Heart right ventricle (tissue), 16 donors: ENCODE data around the gene NDUFB8. TPM values are rescaled to one million over a fixed set of nuclear protein-coding genes. Genes with fewer than 3 reads are reported as not detected.
A peak's percentile ranks its signal among the peaks of the same experiment; 100 is the strongest.

ENCODE experiments used
- ATAC-seq, 8 donors: fragments of 200-7000 bp; cut with Tn5 transposase; one replicate each; pipeline ENCODE4 v1.9.1; 2020; ENCODE audit warnings: mild to moderate bottlenecking in 8 of 8, moderate library complexity in 8 of 8, moderate number of reproducible peaks in 1 of 8
- DNase-seq, 2 donors: peaks; one replicate each; pipeline ENCODE4 v3.0.0-alpha.2; 2020
- H3K27ac ChIP-seq, 10 donors: fragments of 200-600 bp; sonication (generic) in 2 of 10; one replicate each; pipeline versions ENCODE4 v1.5.0 to v1.8.0; 2020 to 2022; ENCODE audit warnings: mild to moderate bottlenecking in 3 of 10
- H3K27me3 ChIP-seq, 7 donors: fragments of 200-600 bp; one replicate each; pipeline ENCODE4 v1.8.0; 2021 to 2022; ENCODE audit warnings: mild to moderate bottlenecking in 2 of 7
- H3K36me3 ChIP-seq, 9 donors: fragments of 200-600 bp; sonication (generic) in 1 of 9; one replicate each; pipeline versions ENCODE4 v1.5.0 to v1.8.0; 2020 to 2022; ENCODE audit warnings: mild to moderate bottlenecking in 2 of 9
- H3K4me1 ChIP-seq, 9 donors: fragments of 200-600 bp; sonication (generic) in 1 of 9; one replicate each; pipeline versions ENCODE4 v1.5.0 to v1.8.0; 2020 to 2022; ENCODE audit warnings: mild to moderate bottlenecking in 4 of 9
- H3K4me3 ChIP-seq, 10 donors: fragments of 200-600 bp; sonication (generic) in 2 of 10; one replicate each; pipeline versions ENCODE4 v1.5.0 to v1.8.0; 2020 to 2022; ENCODE audit warnings: mild to moderate bottlenecking in 7 of 10, moderate library complexity in 2 of 10
- H3K9me3 ChIP-seq, 11 donors: fragments of 200-600 bp in 10 of 11; sonication (generic) in 2 of 11; one replicate each; pipeline versions ENCODE4 v1.5.0 to v1.8.0; 2013 to 2022; ENCODE audit warnings: mild to moderate bottlenecking in 2 of 11, control low read depth in 1 of 11, moderate library complexity in 1 of 11
- CTCF ChIP-seq, 9 donors: fragments of 200-600 bp; sonication (generic) in 2 of 9; IDR thresholded peaks; one replicate each; pipeline versions ENCODE4 v1.5.0 to v1.8.0; 2021 to 2022; ENCODE audit warnings: antibody characterized with exemption in 9 of 9, mild to moderate bottlenecking in 5 of 9, moderate library complexity in 1 of 9
- WGBS, 2 donors: extraction: QIAGEN DNeasy Blood & Tissue Kit; methylation state at CpG; one replicate each; pipeline ENCODE4 v1.1.7; 2013; ENCODE audit warnings: inconsistent platforms in 1 of 2; 5-methylcytosine and 5-hydroxymethylcytosine counted together
- intact Hi-C, 10 donors: fragments of 100-400 bp; cut with DNase I; formaldehyde crosslinking; loops; one replicate each; pipeline versions ENCODE4 v1.11.1 to v1.14.2; 2022
- polyA plus RNA-seq, 2 donors: library from polyadenylated mRNA; stranded (reverse); fragments of 200-250 nt; gene quantifications; one replicate each; pipeline ENCODE4 v1.2.3, GENCODE V29; 2013
- total RNA-seq, 10 donors: library from RNA; stranded (reverse); fragmentation: NEBNext Ultra II Directional in 3 of 10; extraction: Animal tissue kit (Norgen Biotek cat#: 25700) in 3 of 10; gene quantifications; one replicate each; pipeline versions ENCODE4 v1.2.1 to v1.2.4, GENCODE V29; 2021 to 2023
- donor health status: Arrhythmogenic right ventricular cardiomyopathy.
- donor health status: ischemic (EF 13 %, LVEDD 7.1; RV severe dilation, severe dysfunction).
- donor health status: healthy with polysubstance abuse.
- donor health status: DM: no; HTN: yes; CAD: no.
- donor health status: DM: no; HTN: no; CAD: no.
- donor health status: ischemic (EF 25% LVEDD 6.9; RV normal size, moderate dysfunction).
- donor health status: ischemic (EF 25% LVEDD 5.7; RV mildly dilated, moderate dysfunction).
- donor health status: healthy.
- donor health status: DM: yes; HTN: yes; CAD: no.
- donor health status: Ischemic cardiomyopathy.
- donor health status: ischemic (EF 35%, LVEDD 5.7; RV mildly dilated, moderate dysfunction).
- donor health status: nonischemic (EF 11% LVEDD 7.7; RV severe dilation, severe dysfunction).
- donor health status: DM: yes; HTN: yes; CAD: no.
- donor health status: PGD.
- donor health status: ischemic (EF 29% LVEDD 5.4; RV normal size, mild dysfunction).
- donor health status: nonischemic (EF 23%, LVEDD 6.1; RV moderate dilation, normal function).

NDUFB8 gene
- total and polyA plus RNA-seq, 12 donors = 321 to 915 (median 435) TPM

- Histone ChIP-seq H3K27ac (peak overlapping the region in 1 of 10 donors; percentile 57), H3K36me3 (peaks cover 0 to 81% (median 6%) of the 10 kb centered on the region in 9 donors), H3K4me1 (peaks cover 0 to 35% (median 0%) of the 10 kb centered on the region in 9 donors), H3K4me3 (no peak overlapping the region), H3K27me3 (no peaks in the 10 kb centered on the region), H3K9me3 (no peaks in the 10 kb centered on the region)
- intact Hi-C loops = loop anchor here in 4 of 10 donors (10.0 kb wide), 3 partner anchors 76 to 176 kb away; partner anchors contain the start of genes PKD2L1 (in 2 of the 4) and SCD (in 1 of the 4)
- peak in 3 of 8 donors; percentile 11 to 38 (median 25) for ATAC-seq
- DNase-seq = no peak
- WGBS, 2 donors = 88 to 91% methylated on average over 7 of the region's 7 CpGs
- no peak for TF ChIP-seq CTCF (IDR thresholded peaks at IDR 0.05)
These were observed 18.9 kb downstream of the NDUFB8 start for GRCh38 chr10:100510533-100511308.

GRCh38 chr10:100509241-100509840 is 20.3 kb downstream of the NDUFB8 start:
- intact Hi-C loops = loop anchor here in 1 of 10 donors (10.0 kb wide), 1 partner anchor 75 kb away; no protein-coding TSS in a partner anchor
- WGBS, 2 donors = 55 to 69% methylated on average over 8 of the region's 8 CpGs
- no peaks in the 10 kb centered on the region for H3K27me3 ChIP-seq
- peak overlapping the region in 1 of 10 donors; percentile 57 for H3K27ac ChIP-seq
- H3K9me3 ChIP-seq = no peaks in the 10 kb centered on the region
- H3K36me3 ChIP-seq = peaks cover 0 to 81% (median 13%) of the 10 kb centered on the region in 9 donors
- no peak overlapping the region for H3K4me3 ChIP-seq
- DNase-seq (no peak), ATAC-seq (no peak)
- peaks cover 0 to 35% (median 0%) of the 10 kb centered on the region in 9 donors for H3K4me1 ChIP-seq
- TF ChIP-seq CTCF (IDR thresholded peaks at IDR 0.05) = no peak

GRCh38 chr10:100508691-100509150 is 20.9 kb downstream of the NDUFB8 start:
- H3K9me3 ChIP-seq = no peaks in the 10 kb centered on the region
- H3K4me1 ChIP-seq = peaks cover 0 to 35% (median 0%) of the 10 kb centered on the region in 9 donors
- ATAC-seq (peak in 1 of 8 donors; percentile 16), DNase-seq (no peak)
- peak in 5 of 9 donors; percentile 17 to 52 (median 29) for TF ChIP-seq CTCF (IDR thresholded peaks at IDR 0.05)
- WGBS, 2 donors = 58 to 60% methylated on average over 3 of the region's 3 CpGs
- H3K27me3 ChIP-seq = no peaks in the 10 kb centered on the region
- H3K36me3 ChIP-seq = peaks cover 0 to 87% (median 13%) of the 10 kb centered on the region in 9 donors
- peak overlapping the region in 1 of 10 donors; percentile 57 for H3K27ac ChIP-seq
- intact Hi-C loops = loop anchor here in 1 of 10 donors (10.0 kb wide), 1 partner anchor 74 kb away; no protein-coding TSS in a partner anchor
- no peak overlapping the region for H3K4me3 ChIP-seq

GRCh38 chr10:100508266-100508665 is 21.4 kb downstream of the NDUFB8 start:
- H3K27ac ChIP-seq = peak overlapping the region in 1 of 10 donors; percentile 57
- H3K36me3 ChIP-seq = peaks cover 0 to 91% (median 13%) of the 10 kb centered on the region in 9 donors
- no peaks in the 10 kb centered on the region for H3K27me3 ChIP-seq
- TF ChIP-seq CTCF (IDR thresholded peaks at IDR 0.05) = no peak
- no peaks in the 10 kb centered on the region for H3K9me3 ChIP-seq
- peaks cover 0 to 35% (median 0%) of the 10 kb centered on the region in 9 donors for H3K4me1 ChIP-seq
- 79 to 81% methylated on average over 1 of the region's 1 CpG for WGBS, 2 donors
- intact Hi-C loops = loop anchor here in 1 of 10 donors (10.0 kb wide), 1 partner anchor 73 kb away; no protein-coding TSS in a partner anchor
- H3K4me3 ChIP-seq = no peak overlapping the region
- ATAC-seq = no peak
- no peak for DNase-seq
